ENCODE results near the gene ARHGEF7.

Gene ARHGEF7

DNA sequence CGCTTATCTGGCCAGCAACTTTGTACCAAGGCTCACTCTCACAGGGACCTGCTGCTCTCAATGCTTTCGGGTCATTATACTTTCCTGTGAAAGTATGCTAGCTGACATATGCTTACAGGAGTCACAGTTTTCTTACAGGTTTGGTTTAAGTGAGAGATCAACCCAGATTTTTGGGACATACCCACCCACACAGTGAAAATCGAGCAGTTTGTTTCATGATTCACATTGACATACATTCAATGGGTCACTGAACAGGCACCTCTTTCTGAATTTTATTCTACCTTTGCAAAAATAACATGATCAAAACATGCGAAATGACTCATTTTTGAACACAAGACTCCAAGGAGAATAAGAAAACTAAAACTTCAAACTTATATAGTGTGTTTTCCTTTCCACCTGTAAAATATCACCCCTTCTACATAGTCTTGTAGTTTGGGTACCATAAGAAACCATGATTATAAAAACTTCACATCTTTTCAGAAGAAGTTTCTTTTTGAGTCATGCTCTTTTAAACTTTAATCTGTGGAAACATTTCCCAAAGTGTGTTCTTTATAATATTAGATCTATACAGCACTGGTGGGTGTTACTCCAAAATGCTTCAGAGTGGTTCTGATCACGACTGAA, 161.0 kb downstream of the ARHGEF7 start:
- no peak for DNase-seq (ENCODE audit: low spot score)

DNA sequence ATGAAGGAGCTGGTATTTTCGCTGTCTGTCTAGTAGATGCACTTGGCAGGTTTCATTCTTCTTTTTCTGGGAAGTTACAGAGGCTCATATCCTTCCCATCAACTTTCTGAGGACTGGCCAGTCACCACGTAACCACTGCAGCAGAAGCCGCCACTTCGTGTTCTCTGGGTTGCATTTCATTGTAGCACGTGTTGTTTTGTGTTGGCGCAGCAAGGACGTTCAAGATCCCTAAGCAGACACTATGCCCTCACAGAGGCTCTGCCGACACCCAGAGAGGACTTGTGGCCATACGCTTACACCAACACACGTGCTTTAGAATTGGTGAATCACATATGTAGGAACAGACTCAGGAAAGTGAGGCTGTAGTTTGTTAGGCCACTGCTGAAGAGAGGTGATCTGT, 163.1 kb downstream of the ARHGEF7 start:
- no peak for DNase-seq (ENCODE audit: low spot score)

DNA sequence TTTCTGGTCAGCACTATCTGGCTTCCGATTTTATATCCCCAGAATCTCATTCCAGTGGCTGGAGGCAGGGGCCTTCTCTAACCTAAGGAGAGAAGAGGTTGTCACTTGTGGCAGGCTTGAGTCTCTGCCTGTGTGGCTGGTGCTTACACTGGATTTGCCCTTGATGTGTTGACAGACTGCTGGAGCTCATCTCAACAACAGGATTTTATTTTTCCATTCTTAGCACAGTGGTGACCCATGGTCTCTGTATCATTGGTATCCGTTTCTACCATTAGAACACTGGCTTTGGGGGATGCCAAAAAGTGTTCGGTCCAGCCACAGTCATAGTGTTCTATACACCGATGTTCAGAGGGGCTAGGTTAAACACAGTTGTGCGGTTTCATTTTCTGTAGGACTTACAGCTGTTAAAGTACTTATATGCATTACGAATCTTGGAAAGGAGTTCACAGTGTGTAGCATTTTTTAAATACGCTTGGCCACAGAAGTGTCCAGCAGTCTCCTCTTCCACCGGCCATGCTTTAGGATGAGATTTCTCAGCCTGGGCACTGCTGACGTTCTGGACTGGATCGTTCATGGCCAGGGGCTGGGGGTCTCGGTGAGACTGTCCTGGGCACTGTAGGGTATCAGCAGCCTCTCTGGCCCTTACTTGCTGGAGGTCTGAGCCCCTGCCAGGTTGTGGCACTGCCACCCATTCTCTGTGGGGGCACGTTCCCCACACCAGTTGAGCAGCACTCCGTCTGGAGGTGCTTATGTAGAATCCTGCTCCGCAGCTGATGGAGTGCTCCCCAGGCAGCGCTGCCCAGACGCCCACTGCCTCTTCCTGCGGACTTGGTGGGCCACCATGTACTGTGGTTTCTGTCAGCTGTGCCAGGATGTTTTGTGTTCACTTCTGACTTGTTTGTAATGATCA, 163.9 kb downstream of the ARHGEF7 start:
- no peak for DNase-seq (ENCODE audit: low spot score)

DNA sequence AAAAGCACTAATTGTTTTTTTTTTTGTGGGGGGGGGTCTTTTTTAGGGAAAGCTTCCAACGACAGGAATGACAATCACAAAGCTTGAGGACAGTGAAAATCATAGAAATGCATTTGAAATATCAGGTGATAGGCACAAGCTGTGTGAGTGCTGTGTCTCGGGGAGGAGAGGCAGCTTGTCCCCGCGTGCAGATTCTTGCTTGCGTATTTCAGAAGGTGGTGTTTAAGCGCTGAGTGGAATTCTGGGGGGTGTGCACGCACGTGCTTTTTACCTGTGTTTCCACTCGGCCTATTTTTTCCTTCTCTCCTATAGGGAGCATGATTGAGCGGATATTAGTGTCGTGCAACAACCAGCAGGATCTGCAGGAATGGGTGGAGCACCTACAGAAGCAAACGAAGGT, 165.1 kb downstream of the ARHGEF7 start:
- DNase-seq (ENCODE audit: low spot score) = no peak

DNA sequence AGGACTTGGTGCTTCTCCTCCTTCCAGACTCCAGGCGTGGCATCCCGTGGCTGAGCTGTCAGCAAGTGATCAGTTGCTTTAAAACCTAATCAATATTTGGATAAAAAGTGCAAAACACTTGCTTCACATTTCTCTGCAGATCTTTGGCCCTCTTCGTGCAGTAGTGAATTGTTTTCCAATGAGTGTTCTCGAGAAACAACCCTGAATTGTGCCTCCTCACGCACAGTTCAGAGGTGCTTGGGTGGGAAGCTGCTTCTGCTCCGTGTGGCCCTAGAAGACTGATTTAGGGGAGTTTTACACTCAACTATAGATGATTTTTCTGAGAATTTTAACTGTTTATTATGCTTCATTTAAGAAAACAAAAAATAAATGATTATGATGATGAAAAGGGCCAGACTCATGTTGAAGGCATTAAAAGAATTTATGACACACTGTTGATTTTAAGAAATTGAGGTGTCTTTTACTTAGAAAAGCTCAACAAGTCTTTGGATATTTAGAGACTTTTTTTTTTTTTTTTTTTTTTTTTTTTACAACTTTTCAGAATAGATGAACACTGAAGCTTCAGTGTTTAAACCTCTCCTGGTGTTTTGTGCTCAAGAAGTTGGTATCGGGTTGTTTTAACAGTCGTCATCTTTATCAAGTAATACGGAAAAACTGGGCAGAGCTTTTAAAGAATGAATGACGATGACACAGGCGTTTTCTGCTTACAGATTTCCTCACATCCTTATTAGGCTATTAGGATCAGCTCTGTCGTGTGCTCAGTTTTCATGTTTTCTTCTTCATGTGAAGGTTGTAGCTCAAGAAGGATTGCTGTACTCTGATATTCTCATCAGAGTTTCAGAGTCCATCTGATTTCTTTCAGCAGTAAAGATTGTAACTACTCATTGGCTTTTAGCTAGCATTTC, 165.8 kb downstream of the ARHGEF7 start:
- no peak for DNase-seq (ENCODE audit: low spot score)

DNA sequence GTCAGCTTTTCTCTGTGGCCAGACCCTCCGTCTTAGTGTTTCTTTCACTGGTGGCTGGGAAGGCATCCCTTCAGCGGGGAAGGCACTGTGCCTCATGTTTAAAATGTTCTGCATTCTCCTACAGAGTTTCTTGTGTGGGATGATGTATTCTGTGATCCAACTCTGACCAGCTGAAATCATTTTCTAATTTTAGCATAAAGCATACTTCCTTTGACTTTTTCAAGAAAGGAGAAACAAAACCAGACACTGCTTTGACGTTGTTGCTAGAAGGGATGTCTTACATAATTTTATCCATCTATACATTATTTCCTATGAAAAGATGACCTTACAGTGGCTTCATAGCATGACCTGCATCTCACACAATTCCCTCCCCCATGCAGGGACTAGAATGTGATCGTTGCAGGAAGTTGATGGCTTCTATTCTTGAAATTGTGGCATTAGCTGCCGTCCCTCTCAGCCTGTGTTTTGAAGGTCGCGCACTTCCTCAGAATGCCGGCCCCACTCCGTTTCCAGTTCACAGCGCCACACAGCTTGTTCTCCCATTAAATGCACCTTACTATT, 166.7 kb downstream of the ARHGEF7 start:
- no peak for DNase-seq (ENCODE audit: low spot score)

DNA sequence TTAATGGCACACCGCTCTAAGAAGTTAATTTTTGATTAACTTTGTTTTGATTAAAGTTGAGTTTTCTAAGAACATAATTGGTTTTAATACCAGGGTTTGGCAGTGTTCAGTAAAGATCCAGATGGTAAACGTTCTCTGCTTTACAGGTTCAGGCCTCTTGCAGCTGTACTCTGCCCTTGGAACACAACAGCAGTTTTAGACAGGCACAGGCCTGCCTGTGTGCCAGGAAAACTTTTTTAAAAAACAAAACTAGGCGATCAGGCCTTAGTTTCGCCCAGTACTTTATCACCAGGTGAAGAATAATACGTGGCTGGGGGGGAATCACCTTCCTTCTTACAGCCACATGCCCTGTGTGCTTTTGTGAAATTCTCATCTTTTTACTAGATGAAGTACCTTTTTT, 167.3 kb downstream of the ARHGEF7 start:
- DNase-seq (ENCODE audit: low spot score) = no peak

DNA sequence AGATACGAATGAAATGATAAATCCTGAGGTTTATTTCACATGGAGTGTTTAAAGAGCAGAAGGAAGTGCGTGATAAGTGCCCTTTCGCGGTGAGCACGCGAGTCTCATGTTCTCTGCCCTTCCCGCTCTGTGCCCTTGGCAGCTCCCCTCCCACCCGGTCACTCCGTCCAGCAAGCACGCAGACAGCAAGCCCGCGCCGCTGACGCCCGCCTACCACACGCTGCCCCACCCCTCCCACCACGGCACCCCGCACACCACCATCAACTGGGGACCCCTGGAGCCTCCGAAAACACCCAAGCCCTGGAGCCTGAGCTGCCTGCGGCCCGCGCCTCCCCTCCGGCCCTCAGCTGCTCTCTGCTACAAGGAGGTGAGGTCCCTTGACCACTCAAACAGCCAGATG, 167.9 kb downstream of the ARHGEF7 start:
- no peak for DNase-seq (ENCODE audit: low spot score)

DNA sequence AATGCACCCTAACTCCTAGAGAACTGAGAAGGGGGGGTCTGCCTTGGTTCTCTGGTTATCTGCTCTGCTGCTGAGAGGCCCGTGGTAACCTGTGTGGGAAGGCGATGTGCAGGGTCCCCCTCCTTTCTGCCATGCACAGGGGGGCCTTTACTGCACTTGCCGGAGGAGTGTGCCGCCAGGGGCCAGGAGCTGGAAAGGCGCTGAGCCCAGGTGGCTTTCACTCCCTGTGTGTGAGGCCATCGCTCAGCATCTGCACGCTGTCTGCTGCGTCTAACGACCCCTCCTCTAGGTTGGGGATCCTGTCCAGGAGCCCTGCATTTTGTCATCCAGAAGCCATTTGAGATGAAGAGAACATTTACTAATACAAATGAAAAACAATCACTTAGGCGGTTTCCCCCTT, 168.3 kb downstream of the ARHGEF7 start:
- DNase-seq (ENCODE audit: low spot score) = no peak

DNA sequence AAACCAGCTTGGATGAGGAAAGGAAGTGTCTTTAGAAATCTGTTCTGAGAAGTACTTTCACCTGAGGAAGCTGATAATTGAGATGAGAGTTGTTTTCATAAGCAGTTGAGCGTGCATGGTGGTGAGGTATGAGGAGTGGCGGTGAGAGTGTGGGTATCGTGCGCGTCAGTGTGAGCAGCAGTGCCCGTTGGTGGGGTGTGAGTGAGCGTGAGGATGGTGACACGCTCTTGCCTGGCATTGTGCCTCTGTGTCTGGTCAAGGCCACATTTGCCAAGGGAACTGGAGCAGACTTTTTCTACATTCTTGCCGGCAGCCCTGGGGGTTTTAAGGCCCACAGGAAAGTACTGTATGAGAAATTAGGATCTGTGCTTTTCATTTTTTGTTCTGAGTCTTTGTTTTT, 168.9 kb downstream of the ARHGEF7 start:
- DNase-seq (ENCODE audit: low spot score) = no peak

DNA sequence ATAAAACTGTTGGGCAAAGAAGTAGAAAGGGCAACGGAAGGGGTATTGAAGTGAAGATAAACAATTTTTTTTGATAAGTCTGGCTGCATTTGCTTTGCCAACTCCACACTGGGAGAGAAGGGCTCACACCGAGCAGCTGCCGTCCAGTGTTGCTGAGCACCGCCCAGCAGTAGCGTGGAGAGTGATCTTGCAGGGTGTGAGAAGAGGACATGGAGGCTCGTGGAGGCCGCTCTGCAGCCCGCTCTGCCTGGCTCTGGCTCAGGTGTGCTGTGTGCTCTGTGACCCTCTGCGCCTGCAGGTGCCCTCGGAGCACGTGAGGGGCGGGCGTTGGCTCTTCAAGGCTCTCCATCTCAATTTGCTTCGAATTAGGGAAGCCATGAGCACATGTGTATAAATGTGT, 169.5 kb downstream of the ARHGEF7 start:
- no peak for DNase-seq (ENCODE audit: low spot score)

DNA sequence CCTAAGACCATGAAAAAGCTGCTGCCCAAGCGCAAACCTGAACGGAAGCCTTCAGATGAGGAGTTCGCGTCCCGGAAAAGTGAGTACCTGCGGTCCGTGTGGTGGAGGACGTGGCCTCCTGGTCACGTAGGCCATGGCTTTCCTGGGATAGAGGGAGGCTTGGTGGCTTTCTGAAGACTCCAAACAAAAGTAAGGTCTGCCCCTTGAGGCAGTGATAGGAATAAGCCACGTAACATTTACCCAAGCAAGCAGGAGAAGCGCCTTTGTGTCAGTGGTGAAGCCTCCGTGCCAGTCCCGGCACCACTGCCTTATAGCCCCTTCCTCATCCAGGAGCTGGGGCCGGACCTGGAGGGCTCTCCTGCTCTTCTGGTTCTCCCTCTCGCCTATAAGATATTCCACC, 171.1 kb downstream of the ARHGEF7 start:
- no peak for DNase-seq (ENCODE audit: low spot score)

DNA sequence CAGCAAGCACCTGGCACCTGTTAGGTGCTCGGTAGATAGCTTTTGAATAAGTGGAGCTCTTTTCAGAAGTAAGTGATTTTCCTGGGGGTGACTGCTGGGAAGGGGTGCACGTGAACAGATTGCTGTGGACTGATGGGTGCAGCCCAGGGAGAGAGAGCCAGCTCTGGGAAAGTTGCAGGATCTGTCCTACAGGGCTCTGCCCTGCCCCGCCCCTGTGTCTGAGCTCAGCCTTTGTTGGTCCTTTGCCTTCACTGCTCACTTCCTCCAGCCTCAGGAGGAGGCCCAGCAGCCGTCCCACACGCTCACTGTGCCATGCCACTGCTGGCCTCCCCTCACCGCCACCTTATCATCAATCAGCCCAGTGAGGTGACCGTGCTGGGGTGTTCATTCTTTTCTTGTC, 171.6 kb downstream of the ARHGEF7 start:
- DNase-seq (ENCODE audit: low spot score) = no peak

DNA sequence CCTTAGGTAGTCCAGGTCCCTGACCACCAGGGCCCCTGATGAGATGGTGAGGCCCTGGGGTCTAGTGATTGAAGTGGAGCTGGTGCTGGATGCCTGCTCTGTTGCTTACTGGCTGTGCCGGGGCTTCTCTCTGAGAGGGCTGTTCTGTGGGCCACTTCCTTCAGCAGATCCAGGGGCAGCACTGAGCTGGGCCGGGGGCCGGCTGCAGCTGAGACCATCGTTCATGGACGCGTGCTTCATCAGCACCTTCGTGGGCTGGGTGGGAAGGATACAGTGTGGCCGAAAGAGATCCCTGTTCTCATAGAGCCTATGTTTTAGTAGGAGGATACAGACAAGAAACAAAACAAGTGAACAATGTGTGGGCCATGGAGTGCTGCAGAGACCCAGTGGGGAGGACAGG, 172.1 kb downstream of the ARHGEF7 start:
- no peak for DNase-seq (ENCODE audit: low spot score)

DNA sequence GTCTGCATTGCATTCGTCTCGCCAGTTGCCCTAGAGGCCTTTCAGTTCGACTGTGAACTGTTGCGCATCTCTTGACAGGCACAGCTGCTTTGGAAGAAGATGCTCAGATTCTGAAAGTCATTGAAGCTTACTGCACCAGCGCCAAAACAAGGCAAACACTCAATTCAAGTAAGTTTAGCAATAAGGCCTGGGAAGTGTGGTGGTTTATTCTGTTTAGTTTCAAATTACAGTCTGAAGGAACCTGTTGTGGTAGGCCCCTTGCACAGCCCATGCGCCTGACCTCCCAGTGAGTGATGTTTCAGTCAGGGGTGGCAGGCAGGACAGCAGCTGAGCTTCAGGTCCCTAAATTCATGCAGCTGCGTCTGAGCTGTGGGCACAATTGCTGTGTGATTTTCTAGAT, 173.2 kb downstream of the ARHGEF7 start:
- no peak for DNase-seq (ENCODE audit: low spot score)

DNA sequence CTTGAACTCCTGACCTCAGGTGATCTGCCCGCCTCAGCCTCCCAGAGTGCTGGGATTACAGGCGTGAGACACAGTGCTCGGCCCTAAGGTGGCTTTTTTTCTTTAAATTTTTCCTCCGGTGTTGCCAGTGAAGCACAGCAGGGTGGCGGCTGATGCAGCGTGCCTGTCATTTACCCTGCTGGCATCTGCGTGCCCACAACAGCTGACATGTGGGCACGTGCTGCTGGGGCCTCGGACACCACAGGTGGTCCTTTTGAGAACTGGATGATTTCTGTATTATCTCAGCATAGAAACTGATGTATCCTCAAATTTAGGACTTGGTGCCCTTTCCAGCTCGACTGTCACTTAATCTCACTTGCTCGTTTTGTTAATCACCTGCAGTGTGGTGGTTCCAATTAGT, 174.1 kb downstream of the ARHGEF7 start:
- DNase-seq (ENCODE audit: low spot score) = no peak

DNA sequence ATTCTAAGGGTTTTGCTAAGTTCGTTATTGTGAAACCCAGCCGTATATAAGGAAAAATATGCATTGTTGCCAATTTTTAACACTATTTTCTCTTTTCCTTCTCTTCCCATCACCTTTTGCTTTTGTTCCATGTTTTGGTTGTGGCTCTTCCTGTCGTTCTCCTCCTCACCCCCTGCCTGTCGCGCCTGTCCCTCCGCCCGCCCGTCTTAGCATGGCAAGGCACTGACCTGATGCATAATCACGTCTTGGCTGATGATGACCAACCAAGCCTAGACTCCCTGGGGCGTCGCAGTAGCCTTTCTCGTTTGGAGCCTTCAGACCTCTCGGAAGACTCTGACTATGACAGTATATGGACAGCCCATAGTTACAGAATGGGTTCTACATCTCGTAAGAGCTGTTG, 176.8 kb downstream of the ARHGEF7 start:
- no peak for DNase-seq (ENCODE audit: low spot score)

DNA sequence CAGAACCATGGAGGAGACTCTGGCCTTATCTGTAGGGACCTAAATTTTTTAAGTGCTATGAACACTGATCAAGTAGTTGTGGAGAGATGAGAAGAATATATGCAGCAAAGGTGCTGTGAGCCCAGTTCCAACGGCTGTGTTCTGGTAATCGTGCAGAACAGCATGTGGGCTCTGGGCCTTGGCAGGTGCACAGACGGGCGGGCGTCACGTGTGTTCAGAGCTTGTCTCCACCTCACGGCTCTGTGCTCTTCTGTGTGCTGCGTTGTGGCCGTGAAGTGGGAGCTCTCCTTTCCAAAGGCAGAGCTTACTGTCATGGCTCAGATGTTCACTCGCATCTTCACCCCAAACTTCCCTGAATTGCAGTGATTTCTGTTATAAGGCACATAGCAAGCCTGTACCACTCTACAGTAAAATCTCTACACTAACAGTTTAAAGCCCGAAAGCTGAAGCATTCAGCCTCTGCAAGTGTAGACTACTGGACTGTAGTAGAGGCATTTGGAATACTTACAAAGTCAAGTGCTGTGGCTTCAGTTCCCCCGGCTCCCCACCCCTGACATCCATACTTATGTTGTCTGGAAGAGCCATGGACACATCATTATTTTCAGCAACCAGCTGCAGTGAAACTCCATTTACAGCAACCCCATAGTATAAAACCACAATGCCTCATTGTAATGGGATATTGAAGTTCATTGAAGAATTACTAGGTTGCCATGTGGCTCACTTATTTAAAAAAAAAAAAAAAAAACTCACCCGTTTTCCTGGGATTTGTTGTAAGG, 177.8 kb downstream of the ARHGEF7 start:
- no peak for DNase-seq (ENCODE audit: low spot score)

DNA sequence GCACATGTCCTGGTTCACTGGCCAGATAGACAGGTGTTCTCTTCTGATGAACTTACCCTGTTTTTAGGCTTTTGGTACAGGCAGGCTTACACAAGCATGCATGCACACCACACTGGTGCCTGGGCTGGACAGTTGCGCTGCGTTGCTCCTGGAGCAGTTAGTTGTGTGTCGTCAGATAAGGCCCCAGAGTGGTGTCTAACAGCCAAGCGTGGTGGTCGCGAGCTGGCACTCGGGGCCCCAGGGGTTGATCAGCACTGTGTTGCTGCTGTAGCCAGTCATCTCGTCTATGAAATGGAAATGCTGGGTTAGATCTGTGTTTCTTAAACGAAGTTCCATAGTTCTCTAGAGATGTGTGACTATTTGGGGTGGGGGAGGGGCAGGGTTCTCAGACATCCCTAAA, 180.8 kb downstream of the ARHGEF7 start:
- no peak for DNase-seq (ENCODE audit: low spot score)

DNA sequence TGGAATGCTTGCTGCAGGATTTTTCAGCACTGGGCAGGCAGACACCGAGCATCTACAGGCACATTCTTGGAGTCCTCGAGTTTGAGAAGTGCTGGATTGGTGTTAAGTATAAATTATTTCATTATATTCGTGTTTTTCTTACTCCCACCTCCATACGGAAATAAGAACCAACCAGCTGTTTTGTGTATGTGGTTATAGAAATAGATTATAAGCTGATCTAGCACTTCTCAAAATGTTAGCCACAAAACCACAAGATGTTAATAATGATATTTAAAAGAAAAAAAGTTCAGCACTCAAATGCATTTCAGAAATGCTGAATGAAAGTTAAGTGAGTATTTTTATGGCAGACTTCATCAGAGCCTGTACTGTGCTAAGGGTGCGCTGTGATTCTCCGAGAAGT, 181.3 kb downstream of the ARHGEF7 start:
- DNase-seq (ENCODE audit: low spot score) = no peak
